GM12878 (cell line): Measurements from ENCODE around the gene COL4A2. TPM values are rescaled to one million over a fixed set of nuclear protein-coding genes. Genes with fewer than 3 reads are reported as not detected.

Experiments
- ATAC-seq: fragments of 200-7000 bp; cut with Tn5 transposase; 3 replicates; pipeline ENCODE4 v1.9.1; 2020; ENCODE audit warnings: mild to moderate bottlenecking, moderate library complexity
- BruUV-seq: library from RNA; stranded (reverse); fragments of 400-500 nt; replicated peaks from 2 replicates; lab custom pipeline; 2021; lab: Mats Ljungman, UMichigan
- CTCF ChIA-PET: fragments of 300-600 bp; sonication (Branson Sonifier 250); formaldehyde crosslinking; extraction: SDS; loops from one replicate; lab custom pipeline; 2021; ENCODE audit warnings: inconsistent platforms; lab: Yijun Ruan, JAX
- POLR2A ChIA-PET: fragments of 350-600 bp; formaldehyde crosslinking; extraction: SDS; loops from one replicate; lab custom pipeline; 2021; ENCODE audit warnings: inconsistent platforms; lab: Charles Lee
- RAD21 ChIA-PET: fragments of 300-600 bp; sonication (Branson Sonifier 250); formaldehyde crosslinking; loops from one replicate; lab custom pipeline; 2023; ENCODE audit warnings: antibody characterized with exemption; ENCODE audit not compliant: unreplicated experiment; lab: Charles Lee
- SMC1A ChIA-PET: fragments of 300-600 bp; sonication (Branson Sonifier 250); formaldehyde crosslinking; loops from one replicate; lab custom pipeline; 2023; ENCODE audit not compliant: unreplicated experiment, uncharacterized antibody; lab: Charles Lee
- DNase-seq: peaks from one replicate; pipeline ENCODE4 v3.0.0-alpha.2; 2011; ENCODE audit warnings: low read depth, low spot score
- FAIRE-seq: peaks from 3 replicates; lab custom pipeline; 2011; peaks lifted over from hg19 to GRCh38; lab: Jason Lieb, UNC
- H2AFZ ChIP-seq: 2 replicates; pipeline ENCODE4 v1.6.0; 2011; ENCODE audit warnings: low read depth, low read length, control low read depth; ENCODE audit not compliant: control insufficient read depth
- H3K27ac ChIP-seq: 2 replicates; pipeline ENCODE4 v1.5.1; 2011; ENCODE audit warnings: control low read depth; ENCODE audit not compliant: control insufficient read depth, insufficient read depth
- H3K27me3 ChIP-seq, 2 experiments: replicated peaks in 1 of 2; 2 replicates each; pipeline versions ENCODE4 v1.6.0 to v1.6.1; 2011; ENCODE audit warnings: low read length in 1 of 2; ENCODE audit not compliant: control insufficient read depth in 2 of 2, insufficient read depth in 2 of 2
- H3K36me3 ChIP-seq, 2 experiments: 2 replicates each; pipeline ENCODE4 v1.5.1; 2011; ENCODE audit warnings: low read length in 1 of 2; ENCODE audit not compliant: control insufficient read depth in 2 of 2, insufficient read depth in 2 of 2
- H3K4me1 ChIP-seq: 2 replicates; pipeline ENCODE4 v1.6.1; 2011; ENCODE audit warnings: mild to moderate bottlenecking, low read length, moderate library complexity, mixed read lengths; ENCODE audit not compliant: control insufficient read depth, insufficient read depth
- H3K4me2 ChIP-seq: 2 replicates; pipeline ENCODE4 v1.6.0; 2011; ENCODE audit warnings: control low read depth; ENCODE audit not compliant: control insufficient read depth, insufficient read depth
- H3K4me3 ChIP-seq: fragments of 200-600 bp; sonication (generic); 2 replicates; pipeline ENCODE4 v1.5.1; 2016
- H3K79me2 ChIP-seq: 2 replicates; pipeline ENCODE4 v1.6.0; 2011; ENCODE audit warnings: low read length; ENCODE audit not compliant: control insufficient read depth, insufficient read depth
- H3K9ac ChIP-seq: 2 replicates; pipeline ENCODE4 v1.8.0; 2011; ENCODE audit warnings: low read length, control low read depth, mixed read lengths; ENCODE audit not compliant: control insufficient read depth, insufficient read depth
- H3K9me3 ChIP-seq: replicated peaks from 3 replicates; pipeline ENCODE4 v1.5.1; 2011; ENCODE audit warnings: mild to moderate bottlenecking, low read length; ENCODE audit not compliant: control insufficient read depth, insufficient read depth
- H4K20me1 ChIP-seq: 2 replicates; pipeline ENCODE4 v1.6.0; 2011; ENCODE audit not compliant: control insufficient read depth, insufficient read depth
- ATF7 ChIP-seq: fragments of 450-650 bp; IDR thresholded peaks from 2 replicates; pipeline ENCODE4 v1.6.1; 2016; ENCODE audit warnings: low read depth, mild to moderate bottlenecking
- BCL11A ChIP-seq: IDR thresholded peaks from 2 replicates; pipeline ENCODE4 v1.6.1; 2011; ENCODE audit warnings: low read depth, low read length
- CBFB ChIP-seq: IDR thresholded peaks from 2 replicates; pipeline ENCODE4 v1.6.1; 2016; ENCODE audit warnings: antibody characterized with exemption, low read depth
- EED ChIP-seq: sonication (generic); IDR thresholded peaks from 2 replicates; pipeline ENCODE4 v1.6.1; 2016; ENCODE audit warnings: antibody characterized with exemption, low read depth
- MEF2B ChIP-seq: fragments of 450-650 bp; IDR thresholded peaks from 2 replicates; pipeline ENCODE4 v1.6.1; 2018; ENCODE audit warnings: mild to moderate bottlenecking, moderate library complexity; ENCODE audit not compliant: partially characterized antibody, poor library complexity, severe bottlenecking
- MTA3 ChIP-seq: IDR thresholded peaks from 2 replicates; pipeline ENCODE4 v1.6.1; 2012; ENCODE audit warnings: low read length, inconsistent platforms, borderline replicate concordance
- MXI1 ChIP-seq: fragments of 150-350 bp; IDR thresholded peaks from 2 replicates; pipeline ENCODE4 v1.6.1; 2011; ENCODE audit warnings: low read depth, mild to moderate bottlenecking, inconsistent platforms, low read length, improper control_type of control experiment
- PAX5 ChIP-seq: IDR thresholded peaks from 2 replicates; pipeline ENCODE4 v1.6.1; 2011; ENCODE audit warnings: low read depth, low read length, borderline replicate concordance
- SMC3 ChIP-seq: IDR thresholded peaks from 2 replicates; pipeline ENCODE4 v1.6.1; 2011; ENCODE audit warnings: low read length, improper control_type of control experiment, borderline replicate concordance
- TARDBP ChIP-seq: IDR thresholded peaks from 2 replicates; pipeline ENCODE4 v1.6.1; 2016; ENCODE audit warnings: borderline replicate concordance
- WRNIP1 ChIP-seq: IDR thresholded peaks from 2 replicates; pipeline ENCODE4 v1.6.1; 2011; ENCODE audit warnings: low read depth, low read length, improper control_type of control experiment, borderline replicate concordance
- ZNF207 ChIP-seq: fragments of 450-650 bp; IDR thresholded peaks from 2 replicates; pipeline ENCODE4 v1.6.1; 2014; ENCODE audit warnings: antibody characterized with exemption, mild to moderate bottlenecking, borderline replicate concordance
- ZNF274 ChIP-seq: IDR thresholded peaks from one replicate; pipeline ENCODE4 v1.8.0; 2011; ENCODE audit not compliant: insufficient read length, insufficient read depth
- WGBS: methylation state at CpG from one replicate; pipeline ENCODE4 v1.1.6; 2016; ENCODE audit warnings: low lambda C conversion rate; ENCODE audit not compliant: insufficient replicate concordance, insufficient coverage; ENCODE audit errors: missing lambda C conversion rate; 5-methylcytosine and 5-hydroxymethylcytosine counted together
- in situ Hi-C: fragments of 300-500 bp; cut with MboI; formaldehyde crosslinking; loops from 9 replicates; pipeline ENCODE4 v1.14.3; 2018; ENCODE audit warnings: mixed read lengths
- intact Hi-C: fragments of 100-400 bp; cut with micrococcal nuclease; formaldehyde crosslinking; loops from one replicate; pipeline ENCODE4 v1.14.2; 2022; ENCODE audit not compliant: unreplicated experiment
- polyA plus RNA-seq, 11 experiments: library from polyadenylated mRNA; depleted of rRNA in 4 of 11; unstranded in 6 of 11; stranded (reverse) in 5 of 11; fragments of >200 nt; fragmentation: Nextera tagmentation in 4 of 11; fragmentation: Illumina TruSeq in 1 of 11; extraction: Ambion mirVana in 4 of 11; extraction: Trizol in 1 of 11; gene quantifications; 1 replicate in 1 of 11; 2 replicates in 10 of 11; pipeline versions ENCODE4 v1.2.1 to v1.2.3, GENCODE V29; 2011 to 2016; ENCODE audit warnings: inconsistent platforms in 2 of 11, missing spikeins in 2 of 11, low read depth in 1 of 11
- total RNA-seq, 4 experiments: library from RNA; depleted of rRNA in 3 of 4; stranded (reverse); fragments of >200 nt in 3 of 4; fragmentation: Illumina TruSeq in 1 of 4; extraction: Trizol in 1 of 4; gene quantifications; 2 replicates each; pipeline versions ENCODE4 v1.2.1 to v1.2.3, GENCODE V29; 2013 to 2021
- TF ChIP-seq, protein P1 (sequence below): fragments of 450-650 bp; formaldehyde crosslinking; IDR thresholded peaks from 2 replicates; pipeline ENCODE4 v1.4.0; 2020; ENCODE audit warnings: mild to moderate bottlenecking, moderate library complexity
- TF ChIP-seq, protein P2 (sequence below): fragments of 450-650 bp; IDR thresholded peaks from 2 replicates; pipeline ENCODE4 v1.6.1; 2017; ENCODE audit warnings: mild to moderate bottlenecking, low read depth, inconsistent platforms; ENCODE audit not compliant: poor library complexity, severe bottlenecking
- TF ChIP-seq, protein P3 (sequence below): IDR thresholded peaks from 2 replicates; pipeline ENCODE4 v1.6.1; 2012; ENCODE audit warnings: low read depth, low read length, improper control_type of control experiment
- TF ChIP-seq, protein P4 (sequence below): fragments of 450-650 bp; IDR thresholded peaks from 2 replicates; pipeline ENCODE4 v1.6.1; 2018; ENCODE audit warnings: mild to moderate bottlenecking, low read depth, moderate library complexity; ENCODE audit not compliant: partially characterized antibody

Gene COL4A2
- total and polyA plus RNA-seq, 10 of the 15 experiments (the other 5 are each of a cell fraction or from before 2014, with no cell fraction given): 0.16 to 1.6 (median 0.62) TPM; not detected in 3

DNA sequence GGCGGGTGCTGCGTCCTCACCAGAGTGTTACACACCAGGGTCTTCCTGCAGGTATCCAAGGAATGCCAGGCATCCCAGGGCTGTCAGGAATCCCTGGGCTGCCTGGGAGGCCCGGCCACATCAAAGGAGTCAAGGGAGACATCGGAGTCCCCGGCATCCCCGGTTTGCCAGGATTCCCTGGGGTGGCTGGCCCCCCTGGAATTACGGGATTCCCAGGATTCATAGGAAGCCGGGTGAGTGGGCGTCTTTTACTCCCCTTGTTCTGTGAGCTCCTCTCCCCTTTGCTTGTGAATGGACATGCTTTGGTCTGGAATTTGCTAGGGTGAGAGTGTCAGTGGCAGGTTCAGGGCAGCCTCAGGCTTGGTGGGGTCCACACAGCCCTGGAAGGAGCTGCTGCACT lies 178.5 kb downstream of the COL4A2 start:
- FAIRE-seq: no peak
- intact Hi-C loops: no loop called here
- in situ Hi-C loops: no loop called here
- TF ChIP-seq, protein P1, sequence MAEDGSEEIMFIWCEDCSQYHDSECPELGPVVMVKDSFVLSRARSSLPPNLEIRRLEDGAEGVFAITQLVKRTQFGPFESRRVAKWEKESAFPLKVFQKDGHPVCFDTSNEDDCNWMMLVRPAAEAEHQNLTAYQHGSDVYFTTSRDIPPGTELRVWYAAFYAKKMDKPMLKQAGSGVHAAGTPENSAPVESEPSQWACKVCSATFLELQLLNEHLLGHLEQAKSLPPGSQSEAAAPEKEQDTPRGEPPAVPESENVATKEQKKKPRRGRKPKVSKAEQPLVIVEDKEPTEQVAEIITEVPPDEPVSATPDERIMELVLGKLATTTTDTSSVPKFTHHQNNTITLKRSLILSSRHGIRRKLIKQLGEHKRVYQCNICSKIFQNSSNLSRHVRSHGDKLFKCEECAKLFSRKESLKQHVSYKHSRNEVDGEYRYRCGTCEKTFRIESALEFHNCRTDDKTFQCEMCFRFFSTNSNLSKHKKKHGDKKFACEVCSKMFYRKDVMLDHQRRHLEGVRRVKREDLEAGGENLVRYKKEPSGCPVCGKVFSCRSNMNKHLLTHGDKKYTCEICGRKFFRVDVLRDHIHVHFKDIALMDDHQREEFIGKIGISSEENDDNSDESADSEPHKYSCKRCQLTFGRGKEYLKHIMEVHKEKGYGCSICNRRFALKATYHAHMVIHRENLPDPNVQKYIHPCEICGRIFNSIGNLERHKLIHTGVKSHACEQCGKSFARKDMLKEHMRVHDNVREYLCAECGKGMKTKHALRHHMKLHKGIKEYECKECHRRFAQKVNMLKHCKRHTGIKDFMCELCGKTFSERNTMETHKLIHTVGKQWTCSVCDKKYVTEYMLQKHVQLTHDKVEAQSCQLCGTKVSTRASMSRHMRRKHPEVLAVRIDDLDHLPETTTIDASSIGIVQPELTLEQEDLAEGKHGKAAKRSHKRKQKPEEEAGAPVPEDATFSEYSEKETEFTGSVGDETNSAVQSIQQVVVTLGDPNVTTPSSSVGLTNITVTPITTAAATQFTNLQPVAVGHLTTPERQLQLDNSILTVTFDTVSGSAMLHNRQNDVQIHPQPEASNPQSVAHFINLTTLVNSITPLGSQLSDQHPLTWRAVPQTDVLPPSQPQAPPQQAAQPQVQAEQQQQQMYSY (CRISPR knock-in tag): no peak
- no peak for TF ChIP-seq EED
- no peak for TF ChIP-seq MTA3
- TF ChIP-seq SMC3: no peak
- TF ChIP-seq, protein P2, sequence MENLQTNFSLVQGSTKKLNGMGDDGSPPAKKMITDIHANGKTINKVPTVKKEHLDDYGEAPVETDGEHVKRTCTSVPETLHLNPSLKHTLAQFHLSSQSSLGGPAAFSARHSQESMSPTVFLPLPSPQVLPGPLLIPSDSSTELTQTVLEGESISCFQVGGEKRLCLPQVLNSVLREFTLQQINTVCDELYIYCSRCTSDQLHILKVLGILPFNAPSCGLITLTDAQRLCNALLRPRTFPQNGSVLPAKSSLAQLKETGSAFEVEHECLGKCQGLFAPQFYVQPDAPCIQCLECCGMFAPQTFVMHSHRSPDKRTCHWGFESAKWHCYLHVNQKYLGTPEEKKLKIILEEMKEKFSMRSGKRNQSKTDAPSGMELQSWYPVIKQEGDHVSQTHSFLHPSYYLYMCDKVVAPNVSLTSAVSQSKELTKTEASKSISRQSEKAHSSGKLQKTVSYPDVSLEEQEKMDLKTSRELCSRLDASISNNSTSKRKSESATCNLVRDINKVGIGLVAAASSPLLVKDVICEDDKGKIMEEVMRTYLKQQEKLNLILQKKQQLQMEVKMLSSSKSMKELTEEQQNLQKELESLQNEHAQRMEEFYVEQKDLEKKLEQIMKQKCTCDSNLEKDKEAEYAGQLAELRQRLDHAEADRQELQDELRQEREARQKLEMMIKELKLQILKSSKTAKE: no peak
- no peak for TF ChIP-seq ZNF274
- TF ChIP-seq, protein P3, sequence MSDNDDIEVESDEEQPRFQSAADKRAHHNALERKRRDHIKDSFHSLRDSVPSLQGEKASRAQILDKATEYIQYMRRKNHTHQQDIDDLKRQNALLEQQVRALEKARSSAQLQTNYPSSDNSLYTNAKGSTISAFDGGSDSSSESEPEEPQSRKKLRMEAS: no peak
- TF ChIP-seq ZNF207: no peak
- TF ChIP-seq BCL11A: no peak
- no peak for TF ChIP-seq ATF7
- TF ChIP-seq, protein P4, sequence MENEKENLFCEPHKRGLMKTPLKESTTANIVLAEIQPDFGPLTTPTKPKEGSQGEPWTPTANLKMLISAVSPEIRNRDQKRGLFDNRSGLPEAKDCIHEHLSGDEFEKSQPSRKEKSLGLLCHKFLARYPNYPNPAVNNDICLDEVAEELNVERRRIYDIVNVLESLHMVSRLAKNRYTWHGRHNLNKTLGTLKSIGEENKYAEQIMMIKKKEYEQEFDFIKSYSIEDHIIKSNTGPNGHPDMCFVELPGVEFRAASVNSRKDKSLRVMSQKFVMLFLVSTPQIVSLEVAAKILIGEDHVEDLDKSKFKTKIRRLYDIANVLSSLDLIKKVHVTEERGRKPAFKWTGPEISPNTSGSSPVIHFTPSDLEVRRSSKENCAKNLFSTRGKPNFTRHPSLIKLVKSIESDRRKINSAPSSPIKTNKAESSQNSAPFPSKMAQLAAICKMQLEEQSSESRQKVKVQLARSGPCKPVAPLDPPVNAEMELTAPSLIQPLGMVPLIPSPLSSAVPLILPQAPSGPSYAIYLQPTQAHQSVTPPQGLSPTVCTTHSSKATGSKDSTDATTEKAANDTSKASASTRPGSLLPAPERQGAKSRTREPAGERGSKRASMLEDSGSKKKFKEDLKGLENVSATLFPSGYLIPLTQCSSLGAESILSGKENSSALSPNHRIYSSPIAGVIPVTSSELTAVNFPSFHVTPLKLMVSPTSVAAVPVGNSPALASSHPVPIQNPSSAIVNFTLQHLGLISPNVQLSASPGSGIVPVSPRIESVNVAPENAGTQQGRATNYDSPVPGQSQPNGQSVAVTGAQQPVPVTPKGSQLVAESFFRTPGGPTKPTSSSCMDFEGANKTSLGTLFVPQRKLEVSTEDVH: no peak
- TF ChIP-seq MEF2B: no peak
- TF ChIP-seq MXI1: no peak
- no peak for TF ChIP-seq CBFB
- no peak for TF ChIP-seq WRNIP1
- no peak for TF ChIP-seq TARDBP
- no peak for TF ChIP-seq PAX5

More for the DNA sequence above, 178.5 kb downstream of the COL4A2 start:
- Histone ChIP-seq H3K9me3 (no peaks in the 10 kb centered on the region), H3K27me3 (peaks cover 1 to 8% of the 10 kb centered on the region in 2 experiments; a peak in 3 of 4 replicates), H3K9ac (no peak overlapping the region), H2AFZ (no peak overlapping the region), H3K4me1 (no peaks in the 10 kb centered on the region), H3K79me2 (no peaks in the 10 kb centered on the region), H3K36me3 (no peaks in the 10 kb centered on the region), H3K4me3 (no peak overlapping the region), H3K27ac (no peak overlapping the region), H3K4me2 (no peak overlapping the region), H4K20me1 (no peaks in the 10 kb centered on the region)
- SMC1A ChIA-PET: interaction anchor here (0.8 to 1.3 kb wide), 2 partner anchors 25 to 31 kb away, joined by 3 read pairs; no protein-coding TSS in a partner anchor
- 18% methylated on average over 9 of the region's 9 CpGs for WGBS
- RAD21 ChIA-PET: no interaction called here
- CTCF ChIA-PET: no interaction called here
- POLR2A ChIA-PET: no interaction called here
- DNase-seq: no peak
- ATAC-seq: no peak
- BruUV-seq: no TSS peak
